ENCODE results near the gene MBOAT1. TPM values are rescaled to one million over a fixed set of nuclear protein-coding genes. Genes with fewer than 3 reads are reported as not detected.

The MBOAT1 gene
- total and polyA plus RNA-seq, 7 donors: 0.31 to 2.7 (median 0.84) TPM

- 55 to 73% (median 64%) methylated on average over 5 of the region's 5 CpGs for WGBS, 3 donors
- Histone ChIP-seq H3K4me3 (no peak overlapping the region), H3K4me1 (no peaks in the 10 kb centered on the region), H3K27ac (no peak overlapping the region), H3K27me3 (ENCODE audit: insufficient read depth in 3 of 3, low read length in 2 of 3) (no peaks in the 10 kb centered on the region), H3K9me3 (no peaks in the 10 kb centered on the region), H3K36me3 (ENCODE audit: insufficient read depth in 1 of 2, low read depth in 1 of 2) (no peaks in the 10 kb centered on the region)
- DNase-seq (no peak), ATAC-seq (no peak)
- no peak for TF ChIP-seq CTCF (IDR thresholded peaks at IDR 0.05)
- intact Hi-C loops (cut with DNase I): no loop called here
Measured at GRCh38 chr6:20159781-20160540, 52.3 kb downstream of the MBOAT1 start.

GRCh38 chr6:20159098-20159497 is 53.2 kb downstream of the MBOAT1 start:
- 74 to 75% (median 75%) methylated on average over 4 of the region's 4 CpGs for WGBS, 3 donors
- TF ChIP-seq CTCF (IDR thresholded peaks at IDR 0.05): no peak
- H3K27ac ChIP-seq: no peak overlapping the region
- H3K36me3 ChIP-seq (ENCODE audit: insufficient read depth in 1 of 2, low read depth in 1 of 2): no peaks in the 10 kb centered on the region
- H3K4me1 ChIP-seq: no peaks in the 10 kb centered on the region
- intact Hi-C loops (cut with DNase I): no loop called here
- H3K9me3 ChIP-seq: no peaks in the 10 kb centered on the region
- no peak for DNase-seq
- H3K4me3 ChIP-seq: no peak overlapping the region
- no peaks in the 10 kb centered on the region for H3K27me3 ChIP-seq (ENCODE audit: insufficient read depth in 3 of 3, low read length in 2 of 3)
- ATAC-seq: no peak

GRCh38 chr6:20158676-20159075 is 53.6 kb downstream of the MBOAT1 start:
- Histone ChIP-seq H3K4me3 (no peak overlapping the region), H3K9me3 (no peaks in the 10 kb centered on the region), H3K4me1 (no peaks in the 10 kb centered on the region), H3K27ac (no peak overlapping the region), H3K36me3 (ENCODE audit: insufficient read depth in 1 of 2, low read depth in 1 of 2) (no peaks in the 10 kb centered on the region), H3K27me3 (ENCODE audit: insufficient read depth in 3 of 3, low read length in 2 of 3) (no peaks in the 10 kb centered on the region)
- intact Hi-C loops (cut with DNase I): no loop called here
- TF ChIP-seq CTCF (IDR thresholded peaks at IDR 0.05): no peak
- DNase-seq: no peak
- 89 to 97% (median 95%) methylated on average over 4 of the region's 4 CpGs for WGBS, 3 donors
- ATAC-seq: no peak

- H3K27ac ChIP-seq: no peak overlapping the region
- intact Hi-C loops (cut with DNase I): no loop called here
- no peak for TF ChIP-seq CTCF (IDR thresholded peaks at IDR 0.05)
- ATAC-seq: no peak
- no peaks in the 10 kb centered on the region for H3K4me1 ChIP-seq
- no peaks in the 10 kb centered on the region for H3K27me3 ChIP-seq (ENCODE audit: insufficient read depth in 3 of 3, low read length in 2 of 3)
- WGBS, 3 donors: 93 to 95% (median 93%) methylated on average over 2 of the region's 2 CpGs
- no peak overlapping the region for H3K4me3 ChIP-seq
- no peaks in the 10 kb centered on the region for H3K36me3 ChIP-seq (ENCODE audit: insufficient read depth in 1 of 2, low read depth in 1 of 2)
- no peaks in the 10 kb centered on the region for H3K9me3 ChIP-seq
- DNase-seq: no peak
Measured at GRCh38 chr6:20156824-20157223, 55.4 kb downstream of the MBOAT1 start.

GRCh38 chr6:20154753-20155152 is 57.5 kb downstream of the MBOAT1 start:
- Histone ChIP-seq H3K27ac (no peak overlapping the region), H3K36me3 (ENCODE audit: insufficient read depth in 1 of 2, low read depth in 1 of 2) (no peaks in the 10 kb centered on the region), H3K4me1 (no peaks in the 10 kb centered on the region), H3K4me3 (no peak overlapping the region), H3K9me3 (no peaks in the 10 kb centered on the region), H3K27me3 (ENCODE audit: insufficient read depth in 3 of 3, low read length in 2 of 3) (no peaks in the 10 kb centered on the region)
- DNase-seq: no peak
- 86 to 89% (median 87%) methylated on average over 2 of the region's 2 CpGs for WGBS, 3 donors
- ATAC-seq: no peak
- intact Hi-C loops (cut with DNase I): no loop called here
- TF ChIP-seq CTCF (IDR thresholded peaks at IDR 0.05): no peak
